NOMO-1 treated with dmso at 0.1 percent for 144 hours (cell line): ENCODE data around the gene PLEK2.
"Not testable (repeated sequence)": the region's sequence is repeated elsewhere in the genome, so short reads cannot be mapped to it uniquely, and the experiment has no call there.

Experiments used
- DNase-seq: peaks from one replicate; lab custom pipeline; 2025; ENCODE audit not compliant: unreplicated experiment; lab: John Stamatoyannopoulos, UW

The PLEK2 gene

GRCh38 chr14:67411820-67412421 lies at the start of gene PLEK2:
PLEK2 (minus strand) TSS chr14:67412165; CDS start chr14:67412059, 106 bp downstream.
- DNase-seq, result no peak

- DNase-seq, result no peak
Measured at GRCh38 chr14:67461341-67461985, 49.5 kb upstream of the PLEK2 start.

- no peak for DNase-seq
Measured at GRCh38 chr14:67459336-67459735, 47.4 kb upstream of the PLEK2 start.

- no peak for DNase-seq
Measured at GRCh38 chr14:67457782-67458181, 45.8 kb upstream of the PLEK2 start.

GRCh38 chr14:67456732-67457131 lies 44.8 kb upstream of the PLEK2 start:
- no peak for DNase-seq

GRCh38 chr14:67453575-67454300 lies 41.8 kb upstream of the PLEK2 start:
- no peak for DNase-seq

GRCh38 chr14:67451667-67452066 lies 39.7 kb upstream of the PLEK2 start:
- not testable (repeated sequence) for DNase-seq

- no peak for DNase-seq
Measured at GRCh38 chr14:67449096-67449495, 37.1 kb upstream of the PLEK2 start.

- DNase-seq, result no peak
Measured at GRCh38 chr14:67447033-67447381, 35.0 kb upstream of the PLEK2 start.

- no peak for DNase-seq
Measured at GRCh38 chr14:67446371-67447032, 34.5 kb upstream of the PLEK2 start.

GRCh38 chr14:67444395-67444794 lies 32.4 kb upstream of the PLEK2 start:
- no peak for DNase-seq

GRCh38 chr14:67442139-67442906 lies 30.4 kb upstream of the PLEK2 start:
- no peak for DNase-seq

GRCh38 chr14:67441672-67442071 lies 29.7 kb upstream of the PLEK2 start:
- DNase-seq, result no peak

- DNase-seq, result no peak
Measured at GRCh38 chr14:67441256-67441655, 29.3 kb upstream of the PLEK2 start.

- DNase-seq, result no peak
Measured at GRCh38 chr14:67440513-67440912, 28.5 kb upstream of the PLEK2 start.

- no peak for DNase-seq
Measured at GRCh38 chr14:67438969-67439368, 27.0 kb upstream of the PLEK2 start.

- no peak for DNase-seq
Measured at GRCh38 chr14:67436006-67436866, 24.3 kb upstream of the PLEK2 start.

GRCh38 chr14:67435603-67436002 lies 23.6 kb upstream of the PLEK2 start:
- no peak for DNase-seq

- no peak for DNase-seq
Measured at GRCh38 chr14:67432050-67432564, 20.1 kb upstream of the PLEK2 start.
